Stimulated activated CD4-positive, alpha-beta T cell treated with anti-CD3 and anti-CD28 coated beads, Interleukin-4, amount 100 ng/mL, for 24 hours (primary cell): ENCODE results near the gene SUN2.

Experiments
- DNase-seq: peaks from one replicate; pipeline ENCODE4 v3.0.0-alpha.2; 2020

SUN2 gene

GRCh38 chr22:38753948-38754750, 1.6 kb downstream of the SUN2 start:
- DNase-seq = peak; percentile 28

- DNase-seq = peak; percentile 68
These were observed 4.1 kb downstream of the SUN2 start for GRCh38 chr22:38751422-38752346.

GRCh38 chr22:38751066-38751421, 4.8 kb downstream of the SUN2 start:
- DNase-seq = no peak

GRCh38 chr22:38750638-38751037, 5.2 kb downstream of the SUN2 start:
- no peak for DNase-seq

- DNase-seq = no peak
These were observed 5.7 kb downstream of the SUN2 start for GRCh38 chr22:38750104-38750503.

GRCh38 chr22:38748487-38749136, 7.2 kb downstream of the SUN2 start:
- DNase-seq = no peak

GRCh38 chr22:38745676-38746460, 9.9 kb downstream of the SUN2 start:
- DNase-seq = no peak

GRCh38 chr22:38744981-38745380, 10.8 kb downstream of the SUN2 start:
- no peak for DNase-seq

GRCh38 chr22:38742176-38742942, 13.4 kb downstream of the SUN2 start:
- no peak for DNase-seq

- DNase-seq = no peak
These were observed 14.2 kb downstream of the SUN2 start for GRCh38 chr22:38741576-38741975.

- DNase-seq = no peak
These were observed 14.6 kb downstream of the SUN2 start for GRCh38 chr22:38741166-38741565.

GRCh38 chr22:38740754-38741153, 15.0 kb downstream of the SUN2 start:
- DNase-seq = no peak

GRCh38 chr22:38740116-38740723, 15.6 kb downstream of the SUN2 start:
- DNase-seq = no peak

- no peak for DNase-seq
These were observed 16.3 kb downstream of the SUN2 start for GRCh38 chr22:38739300-38740055.

GRCh38 chr22:38738475-38739070, 17.2 kb downstream of the SUN2 start:
- no peak for DNase-seq

- no peak for DNase-seq
These were observed 18.3 kb downstream of the SUN2 start for GRCh38 chr22:38737302-38738060.

GRCh38 chr22:38736257-38736570, 19.6 kb downstream of the SUN2 start:
- DNase-seq = no peak

- no peak for DNase-seq
These were observed 20.1 kb downstream of the SUN2 start for GRCh38 chr22:38735465-38736256.

GRCh38 chr22:38735126-38735464, 20.7 kb downstream of the SUN2 start:
- no peak for DNase-seq
